A549 treated with DMSO at 1 μM for 4 hours (cell line): ENCODE data around the gene LMBRD1. TPM values are rescaled to one million over a fixed set of nuclear protein-coding genes. Genes with fewer than 3 reads are reported as not detected.

ENCODE experiments used
- total RNA-seq: library from RNA; stranded (reverse); fragments of 200-300 nt; extraction: Qiagen RNA extraction; gene quantifications from 5 replicates; pipeline ENCODE4 v1.2.3, GENCODE V29; 2022; ENCODE audit warnings: low read depth

The LMBRD1 gene
- 10.9 to 14.4 TPM (median 12.1 TPM) in 5 replicates for total RNA-seq

DNA sequence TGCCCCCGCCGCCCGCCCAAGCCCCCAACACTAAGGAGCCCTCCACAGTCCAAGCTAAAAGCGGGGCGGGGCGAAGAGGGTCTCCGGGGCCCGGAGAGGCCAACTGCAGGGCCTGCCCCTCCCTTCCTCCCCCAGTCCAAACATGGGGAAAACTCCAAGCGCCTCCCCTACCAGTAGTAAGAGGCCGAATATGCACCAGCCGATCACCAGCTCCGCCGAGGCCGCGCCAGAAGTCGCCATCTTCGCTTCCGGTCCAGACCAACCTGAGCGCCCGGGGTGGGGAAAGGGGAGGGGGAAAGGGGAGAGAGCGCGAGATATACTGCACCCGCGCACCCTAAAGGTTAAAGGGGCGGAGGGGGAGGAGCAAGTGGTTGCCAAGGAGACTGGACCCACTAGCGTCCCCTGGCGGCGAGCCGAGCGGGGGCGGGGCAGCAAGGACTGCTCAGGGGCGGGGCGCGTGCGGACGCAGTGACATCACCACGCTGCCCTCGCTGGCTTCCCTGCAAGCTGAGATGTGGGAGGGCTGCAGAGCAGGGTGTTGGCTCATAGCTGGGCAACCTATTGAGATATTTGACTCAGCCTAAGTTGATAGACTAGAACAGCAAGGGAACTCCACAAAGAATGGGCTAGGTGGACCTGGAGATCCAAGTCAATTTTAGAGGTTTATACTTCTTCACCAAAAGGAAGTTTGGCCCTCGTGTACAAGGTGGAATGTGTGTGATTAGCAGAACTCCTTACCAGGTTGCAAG, at the start of gene LMBRD1:
LMBRD1 (minus strand) TSS at position 369 of the 749 bp plus-strand sequence; CDS start at position 240, 129 bp downstream.

Other genes starting within 250 kb of the LMBRD1 start
- not detected in 5 replicates for gene COL19A1, start 69.5 kb upstream of the LMBRD1 start, total RNA-seq